Panc1 (cell line): ENCODE data around the gene PHACTR2. TPM values are rescaled to one million over a fixed set of nuclear protein-coding genes. Genes with fewer than 3 reads are reported as not detected.

Source experiments
- ATAC-seq: fragments of 200-7000 bp; cut with Tn5 transposase; 2 replicates; pipeline ENCODE4 v1.9.1; 2020; ENCODE audit warnings: mild to moderate bottlenecking, moderate library complexity
- BruUV-seq: library from RNA; stranded (reverse); fragments of 400-500 nt; replicated peaks from 2 replicates; lab custom pipeline; 2021; lab: Mats Ljungman, UMichigan
- CTCF ChIA-PET: fragments of 300-600 bp; sonication (Branson Sonifier 250); formaldehyde crosslinking; loops from one replicate; lab custom pipeline; 2022; ENCODE audit warnings: antibody characterized with exemption; lab: Charles Lee
- POLR2A ChIA-PET: fragments of 300-600 bp; sonication (Branson Sonifier 250); formaldehyde crosslinking; loops from one replicate; lab custom pipeline; 2022; ENCODE audit warnings: antibody characterized with exemption; lab: Charles Lee
- DNase-seq: peaks from one replicate; pipeline ENCODE4 v3.0.0-alpha.2; 2010; ENCODE audit warnings: low read depth, low spot score
- H3K27ac ChIP-seq: 2 replicates; pipeline ENCODE4 v1.5.1; 2011; ENCODE audit warnings: mild to moderate bottlenecking, low read length, inconsistent platforms
- H3K27me3 ChIP-seq: fragments of 200-500 bp; sonication (Bioruptor generic); 2 replicates; pipeline ENCODE4 v1.6.0; 2014; ENCODE audit warnings: low read length, inconsistent platforms; ENCODE audit not compliant: control insufficient read depth, insufficient read depth
- H3K36me3 ChIP-seq: fragments of 200-500 bp; sonication (Bioruptor generic); 2 replicates; pipeline ENCODE4 v1.5.1; 2014; ENCODE audit warnings: inconsistent platforms, mild to moderate bottlenecking, low read length, moderate library complexity; ENCODE audit not compliant: control insufficient read depth, insufficient read depth
- H3K4me1 ChIP-seq: 2 replicates; pipeline ENCODE4 v1.5.1; 2011; ENCODE audit warnings: inconsistent platforms, mild to moderate bottlenecking, low read length, moderate library complexity; ENCODE audit not compliant: control insufficient read depth, insufficient read depth
- H3K4me3 ChIP-seq, 2 experiments: 2 replicates each; pipeline ENCODE4 v1.5.1; 2011 to 2012; ENCODE audit warnings: low read depth in 2 of 2, low read length in 2 of 2, mild to moderate bottlenecking in 2 of 2, inconsistent platforms in 1 of 2, moderate library complexity in 1 of 2
- H3K9me3 ChIP-seq: fragments of 200-500 bp; sonication (Bioruptor generic); 2 replicates; pipeline ENCODE4 v1.5.1; 2014; ENCODE audit warnings: low read depth, mild to moderate bottlenecking, inconsistent platforms, low read length, moderate library complexity; ENCODE audit not compliant: control insufficient read depth, insufficient read depth
- CTCF ChIP-seq: fragments of 450-650 bp; IDR thresholded peaks from 2 replicates; pipeline ENCODE4 v1.5.1; 2017; ENCODE audit warnings: mild to moderate bottlenecking
- POLR2AphosphoS5 ChIP-seq: IDR thresholded peaks from 2 replicates; pipeline ENCODE4 v1.6.1; 2012; ENCODE audit warnings: mild to moderate bottlenecking, low read depth, low read length, moderate library complexity
- REST ChIP-seq, 2 experiments: IDR thresholded peaks; 2 replicates each; pipeline ENCODE4 v1.6.1; 2011 to 2012; ENCODE audit warnings: low read depth in 2 of 2, control low read depth in 1 of 2, low read length in 1 of 2, mild to moderate bottlenecking in 1 of 2, moderate library complexity in 1 of 2; ENCODE audit not compliant: insufficient read depth in 1 of 2
- SIN3A ChIP-seq: IDR thresholded peaks from 2 replicates; pipeline ENCODE4 v1.6.1; 2012; ENCODE audit warnings: low read depth, mild to moderate bottlenecking, low read length, moderate library complexity, borderline replicate concordance; ENCODE audit not compliant: insufficient read depth
- TCF7L2 ChIP-seq: IDR thresholded peaks from 2 replicates; pipeline ENCODE4 v1.6.1; 2011; ENCODE audit warnings: mild to moderate bottlenecking, low read depth, low read length, inconsistent platforms
- in situ Hi-C: cut with HindIII; loops from 2 replicates; pipeline ENCODE4 v1.10.0; 2016; ENCODE audit warnings: low sequenced_read_pairs, low pct_unique_long_range_greater_than_20kb
- intact Hi-C: fragments of 100-400 bp; cut with micrococcal nuclease; formaldehyde crosslinking; loops from one replicate; pipeline ENCODE4 v1.10.0; 2022; ENCODE audit not compliant: unreplicated experiment
- total RNA-seq: library from RNA; stranded (reverse); gene quantifications from one replicate; pipeline ENCODE4 v1.2.1, GENCODE V29; 2021; ENCODE audit not compliant: unreplicated experiment

PHACTR2 gene
- total RNA-seq, 1 experiment from 2014 or later, result 59.9 TPM

GRCh38 chr6:143707697-143708096 lies 29.9 kb downstream of the PHACTR2 start:
- H3K27ac ChIP-seq, result no peak overlapping the region
- CTCF ChIA-PET, result no interaction called here
- TF ChIP-seq POLR2AphosphoS5 (no peak), TCF7L2 (no peak), REST (IDR thresholded peaks at IDR 0.05; ENCODE audit: insufficient read depth in 1 of 2, low read depth in 2 of 2, low read length in 1 of 2) (no peak), SIN3A (no peak), CTCF (no peak)
- in situ Hi-C loops (no loop called here), intact Hi-C loops (no loop called here)
- H3K4me1 ChIP-seq, result no peaks in the 10 kb centered on the region
- ATAC-seq (no peak), DNase-seq (no peak)
- no peaks in the 10 kb centered on the region for H3K9me3 ChIP-seq
- no peaks in the 10 kb centered on the region for H3K36me3 ChIP-seq
- no peak overlapping the region for H3K4me3 ChIP-seq
- no TSS peak for BruUV-seq
- POLR2A ChIA-PET, result interaction anchor here (0.6 kb wide), 1 partner anchor 49 kb away, joined by 8 read pairs; no protein-coding TSS in a partner anchor
- no peaks in the 10 kb centered on the region for H3K27me3 ChIP-seq

GRCh38 chr6:143708889-143709288 lies 31.1 kb downstream of the PHACTR2 start:
- no peaks in the 10 kb centered on the region for H3K36me3 ChIP-seq
- H3K27ac ChIP-seq, result no peak overlapping the region
- in situ Hi-C loops (no loop called here), intact Hi-C loops (no loop called here)
- no peaks in the 10 kb centered on the region for H3K27me3 ChIP-seq
- DNase-seq (no peak), ATAC-seq (no peak)
- BruUV-seq, result no TSS peak
- TF ChIP-seq CTCF, result no peak
- no peak for TF ChIP-seq REST (IDR thresholded peaks at IDR 0.05; ENCODE audit: insufficient read depth in 1 of 2, low read depth in 2 of 2, low read length in 1 of 2)
- TF ChIP-seq SIN3A, result no peak
- no peak for TF ChIP-seq TCF7L2
- TF ChIP-seq POLR2AphosphoS5, result no peak
- H3K4me3 ChIP-seq, result no peak overlapping the region
- no peaks in the 10 kb centered on the region for H3K4me1 ChIP-seq
- POLR2A ChIA-PET, result no interaction called here
- CTCF ChIA-PET, result no interaction called here
- H3K9me3 ChIP-seq, result no peaks in the 10 kb centered on the region
